Body of pancreas (tissue), 4 donors: ENCODE measurements around the gene ETV3. TPM values are rescaled to one million over a fixed set of nuclear protein-coding genes. Genes with fewer than 3 reads are reported as not detected.
"Not testable (repeated sequence)": the region's sequence is repeated elsewhere in the genome, so short reads cannot be mapped to it uniquely, and the experiment has no call there.

Experiments used
- ATAC-seq: fragments of 150-250 bp; one replicate; pipeline ENCODE4 v1.9.1; 2016
- DNase-seq, 4 donors: peaks; one replicate each; pipeline ENCODE4 v3.0.0-alpha.2; 2019
- H3K27ac ChIP-seq, 4 donors: fragments of 200-600 bp; sonication (generic); 1 replicate in 3 of 4; 2 replicates in 1 of 4; pipeline versions ENCODE4 v1.5.1 to v1.6.1; 2016 to 2019; ENCODE audit warnings: mild to moderate bottlenecking in 1 of 4, mixed read lengths in 1 of 4, moderate library complexity in 1 of 4
- H3K27me3 ChIP-seq, 2 donors: fragments of 200-600 bp; sonication (generic); one replicate each; pipeline ENCODE4 v1.6.0; 2016; ENCODE audit warnings: mild to moderate bottlenecking in 1 of 2
- H3K36me3 ChIP-seq, 2 donors: fragments of 200-600 bp; sonication (generic); replicated peaks in 1 of 2; 2 replicates each; pipeline ENCODE4 v1.5.1; 2016; ENCODE audit warnings: low read depth in 2 of 2; ENCODE audit not compliant: insufficient read depth in 1 of 2
- H3K4me1 ChIP-seq: fragments of 200-600 bp; sonication (generic); one replicate; pipeline ENCODE4 v1.6.0; 2016
- H3K4me3 ChIP-seq, 2 donors: fragments of 200-600 bp; sonication (generic); 1 replicate in 1 of 2; 2 replicates in 1 of 2; pipeline ENCODE4 v1.5.1; 2016 to 2019
- H3K9me3 ChIP-seq, 3 donors: fragments of 200-600 bp; sonication (generic); 1 replicate in 2 of 3; 2 replicates in 1 of 3; pipeline ENCODE4 v1.5.1; 2016
- CTCF ChIP-seq, 7 experiments: fragments of 450-650 bp in 4 of 7; fragments of 200-600 bp in 3 of 7; sonication (generic) in 3 of 7; IDR thresholded peaks; one replicate each; pipeline ENCODE4 v1.5.1; 2016 to 2019; ENCODE audit warnings: antibody characterized with exemption in 7 of 7
- POLR2A ChIP-seq, 3 donors: fragments of 450-650 bp; IDR thresholded peaks; one replicate each; pipeline ENCODE4 v1.6.1; 2016; ENCODE audit warnings: antibody characterized with exemption in 3 of 3, mild to moderate bottlenecking in 2 of 3
- WGBS, 2 donors: methylation state at CpG; one replicate each; pipeline ENCODE4 v1.1.5; 2017; 5-methylcytosine and 5-hydroxymethylcytosine counted together
- intact Hi-C: fragments of 100-400 bp; cut with DNase I; formaldehyde crosslinking; loops from one replicate; pipeline ENCODE4 v1.15.1; 2023
- total RNA-seq, 2 donors: library from RNA; depleted of rRNA; stranded (reverse); fragments of >200 nt; gene quantifications; one replicate each; pipeline ENCODE4 v1.1.0, GENCODE V29; 2016

The ETV3 gene
- total RNA-seq, 2 donors from 2014 or later, result 5.6 to 11.4 TPM

- Histone ChIP-seq H3K4me1 (no peaks in the 10 kb centered on the region), H3K27me3 (no peaks in the 10 kb centered on the region), H3K9me3 (no peaks in the 10 kb centered on the region), H3K27ac (no peak overlapping the region), H3K36me3 (no peaks in the 10 kb centered on the region), H3K4me3 (no peak overlapping the region)
- intact Hi-C loops, result no loop called here
- no peak for TF ChIP-seq POLR2A (IDR thresholded peaks at IDR 0.05)
- TF ChIP-seq CTCF (IDR thresholded peaks at IDR 0.05), result no peak
- no peak for DNase-seq
- 59 to 68% methylated on average over 8 of the region's 8 CpGs for WGBS, 2 donors
- ATAC-seq, result no peak
Observed at GRCh38 chr1:157173900-157174410, 35.8 kb upstream of the ETV3 start.

- H3K27ac ChIP-seq, H3K4me3 ChIP-seq, DNase-seq, intact Hi-C loops, ATAC-seq, H3K36me3 ChIP-seq, H3K27me3 ChIP-seq, H3K4me1 ChIP-seq, H3K9me3 ChIP-seq: not testable (repeated sequence)
- 24 to 66% methylated on average over 2 of the region's 2 CpGs for WGBS, 2 donors
Observed at GRCh38 chr1:157173241-157173640, 35.0 kb upstream of the ETV3 start.

GRCh38 chr1:157172591-157172990 lies 34.4 kb upstream of the ETV3 start:
- H3K4me1 ChIP-seq, DNase-seq, H3K4me3 ChIP-seq, intact Hi-C loops, ATAC-seq, H3K27ac ChIP-seq, H3K27me3 ChIP-seq, H3K9me3 ChIP-seq, H3K36me3 ChIP-seq: not testable (repeated sequence)
- WGBS, 2 donors, result 44 to 61% methylated on average over 2 of the region's 2 CpGs

- H3K4me3 ChIP-seq, H3K9me3 ChIP-seq, intact Hi-C loops, H3K27ac ChIP-seq, H3K36me3 ChIP-seq, H3K27me3 ChIP-seq, H3K4me1 ChIP-seq: not testable (repeated sequence)
- peak; percentile 17 to 60 (median 52) for TF ChIP-seq CTCF (IDR thresholded peaks at IDR 0.05)
- peak; percentile 86 for ATAC-seq
- 2 to 9% methylated on average over 4 of the region's 8 CpGs for WGBS, 2 donors
- DNase-seq, result peak in 1 of 4 donors; percentile 43
Observed at GRCh38 chr1:157171903-157172503, 33.8 kb upstream of the ETV3 start.

GRCh38 chr1:157170677-157171515 lies 32.7 kb upstream of the ETV3 start:
- H3K36me3 ChIP-seq, result no peaks in the 10 kb centered on the region
- TF ChIP-seq CTCF (IDR thresholded peaks at IDR 0.05) (peak in 6 of 7 experiments; percentile 11 to 31 (median 24)), POLR2A (IDR thresholded peaks at IDR 0.05) (no peak)
- no peaks in the 10 kb centered on the region for H3K9me3 ChIP-seq
- H3K4me3 ChIP-seq, result no peak overlapping the region
- ATAC-seq, result no peak
- H3K27ac ChIP-seq, result no peak overlapping the region
- peak; percentile 36 to 62 (median 46) for DNase-seq
- no peaks in the 10 kb centered on the region for H3K27me3 ChIP-seq
- intact Hi-C loops, result no loop called here
- WGBS, 2 donors, result 70 to 71% methylated on average over 22 of the region's 22 CpGs
- H3K4me1 ChIP-seq, result no peaks in the 10 kb centered on the region
